Breast epithelium (tissue), 3 donors: ENCODE measurements around the gene ARHGAP36.

ENCODE experiments used
- CTCF ChIP-seq, 3 donors: fragments of 450-650 bp; IDR thresholded peaks; one replicate each; pipeline ENCODE4 v1.5.1; 2016 to 2017; ENCODE audit warnings: antibody characterized with exemption in 3 of 3, mild to moderate bottlenecking in 3 of 3, moderate library complexity in 3 of 3
- POLR2AphosphoS5 ChIP-seq, 3 donors: sonication (generic); formaldehyde crosslinking; IDR thresholded peaks; one replicate each; pipeline ENCODE4 v1.6.1; 2017; ENCODE audit warnings: antibody characterized with exemption in 3 of 3

- TF ChIP-seq CTCF (IDR thresholded peaks at IDR 0.05) (no peak), POLR2AphosphoS5 (IDR thresholded peaks at IDR 0.05) (no peak)
Observed at GRCh38 chrX:131046596-131046995, 11.6 kb upstream of the ARHGAP36 start.
